ENCODE data around the gene TMEM9. TPM values are rescaled to one million over a fixed set of nuclear protein-coding genes. Genes with fewer than 3 reads are reported as not detected.

Gene TMEM9
- total and polyA plus RNA-seq, 4 donors = 30.5 to 59.5 (median 49.0) TPM

- no peak overlapping the region for H3K4me3 ChIP-seq (ENCODE audit: low read depth in 1 of 3, low read length in 3 of 3)
- no peak for TF ChIP-seq TAF1 (conservative IDR thresholded peaks at IDR 0.05)
- no peak for TF ChIP-seq RXRA (IDR thresholded peaks at IDR 0.05)
- TF ChIP-seq YY1 (IDR thresholded peaks at IDR 0.05) = no peak
- TF ChIP-seq SP1 (IDR thresholded peaks at IDR 0.05) = no peak
- TF ChIP-seq, protein P1, sequence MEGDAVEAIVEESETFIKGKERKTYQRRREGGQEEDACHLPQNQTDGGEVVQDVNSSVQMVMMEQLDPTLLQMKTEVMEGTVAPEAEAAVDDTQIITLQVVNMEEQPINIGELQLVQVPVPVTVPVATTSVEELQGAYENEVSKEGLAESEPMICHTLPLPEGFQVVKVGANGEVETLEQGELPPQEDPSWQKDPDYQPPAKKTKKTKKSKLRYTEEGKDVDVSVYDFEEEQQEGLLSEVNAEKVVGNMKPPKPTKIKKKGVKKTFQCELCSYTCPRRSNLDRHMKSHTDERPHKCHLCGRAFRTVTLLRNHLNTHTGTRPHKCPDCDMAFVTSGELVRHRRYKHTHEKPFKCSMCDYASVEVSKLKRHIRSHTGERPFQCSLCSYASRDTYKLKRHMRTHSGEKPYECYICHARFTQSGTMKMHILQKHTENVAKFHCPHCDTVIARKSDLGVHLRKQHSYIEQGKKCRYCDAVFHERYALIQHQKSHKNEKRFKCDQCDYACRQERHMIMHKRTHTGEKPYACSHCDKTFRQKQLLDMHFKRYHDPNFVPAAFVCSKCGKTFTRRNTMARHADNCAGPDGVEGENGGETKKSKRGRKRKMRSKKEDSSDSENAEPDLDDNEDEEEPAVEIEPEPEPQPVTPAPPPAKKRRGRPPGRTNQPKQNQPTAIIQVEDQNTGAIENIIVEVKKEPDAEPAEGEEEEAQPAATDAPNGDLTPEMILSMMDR (IDR thresholded peaks at IDR 0.05; ENCODE audit: low read depth, low read length, missing input control) = no peak
- TF ChIP-seq JUND (IDR thresholded peaks at IDR 0.05) = no peak
- no peak for TF ChIP-seq HNF4A (conservative IDR thresholded peaks at IDR 0.05)
- TF ChIP-seq, protein P2, sequence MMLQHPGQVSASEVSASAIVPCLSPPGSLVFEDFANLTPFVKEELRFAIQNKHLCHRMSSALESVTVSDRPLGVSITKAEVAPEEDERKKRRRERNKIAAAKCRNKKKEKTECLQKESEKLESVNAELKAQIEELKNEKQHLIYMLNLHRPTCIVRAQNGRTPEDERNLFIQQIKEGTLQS (IDR thresholded peaks at IDR 0.05) = no peak
- no peak for DNase-seq (ENCODE audit: low spot score)
- H3K27ac ChIP-seq (ENCODE audit: low read depth in 1 of 2, low read length in 2 of 2) = no peak overlapping the region
- H3K36me3 ChIP-seq (ENCODE audit: control insufficient read depth in 4 of 4, insufficient read depth in 3 of 4, low read depth in 1 of 4, low read length in 3 of 4) = no peaks in the 10 kb centered on the region
- no peaks in the 10 kb centered on the region for H3K9me3 ChIP-seq (ENCODE audit: control insufficient read depth in 4 of 4, low read length in 3 of 4)
- peaks cover 0 to 5% (median 0%) of the 10 kb centered on the region in 4 donors for H3K27me3 ChIP-seq (ENCODE audit: control insufficient read depth in 4 of 4, insufficient read depth in 4 of 4, low read length in 3 of 4)
- H3K9ac ChIP-seq (ENCODE audit: low read depth in 1 of 2, low read length in 2 of 2) = no peak overlapping the region
- H3K4me1 ChIP-seq (ENCODE audit: control insufficient read depth in 4 of 4, insufficient read depth in 4 of 4, low read length in 3 of 4) = peaks cover 0 to 9% (median 4%) of the 10 kb centered on the region in 4 donors
- 89% methylated on average over 7 of the region's 7 CpGs for WGBS
Measured at GRCh38 chr1:201111156-201111555, 43.1 kb downstream of the TMEM9 start.

GRCh38 chr1:201110616-201111015, 43.7 kb downstream of the TMEM9 start:
- Histone ChIP-seq H3K27me3 (ENCODE audit: control insufficient read depth in 4 of 4, insufficient read depth in 4 of 4, low read length in 3 of 4) (peaks cover 0 to 5% (median 0%) of the 10 kb centered on the region in 4 donors), H3K9ac (ENCODE audit: low read depth in 1 of 2, low read length in 2 of 2) (no peak overlapping the region), H3K4me1 (ENCODE audit: control insufficient read depth in 4 of 4, insufficient read depth in 4 of 4, low read length in 3 of 4) (peaks cover 0 to 9% (median 4%) of the 10 kb centered on the region in 4 donors), H3K36me3 (ENCODE audit: control insufficient read depth in 4 of 4, insufficient read depth in 3 of 4, low read depth in 1 of 4, low read length in 3 of 4) (no peaks in the 10 kb centered on the region), H3K9me3 (ENCODE audit: control insufficient read depth in 4 of 4, low read length in 3 of 4) (no peaks in the 10 kb centered on the region), H3K4me3 (ENCODE audit: low read depth in 1 of 3, low read length in 3 of 3) (no peak overlapping the region), H3K27ac (ENCODE audit: low read depth in 1 of 2, low read length in 2 of 2) (no peak overlapping the region)
- WGBS = 95% methylated on average over 5 of the region's 5 CpGs
- no peak for DNase-seq (ENCODE audit: low spot score)
- no peak for TF ChIP-seq GABPA (IDR thresholded peaks at IDR 0.05 in 1 of 2, conservative IDR thresholded peaks at IDR 0.05 in 1 of 2)
- TF ChIP-seq, protein P2 (IDR thresholded peaks at IDR 0.05) = no peak
- TF ChIP-seq RAD21 (IDR thresholded peaks at IDR 0.05) = no peak
- no peak for TF ChIP-seq FOXA2 (IDR thresholded peaks at IDR 0.05)
- TF ChIP-seq JUND (IDR thresholded peaks at IDR 0.05) = no peak
- TF ChIP-seq EGR1 (IDR thresholded peaks at IDR 0.05; ENCODE audit: low read depth in 2 of 2) = no peak

- 92% methylated on average over 10 of the region's 10 CpGs for WGBS
- Histone ChIP-seq H3K4me1 (ENCODE audit: control insufficient read depth in 4 of 4, insufficient read depth in 4 of 4, low read length in 3 of 4) (peaks cover 0 to 9% (median 4%) of the 10 kb centered on the region in 4 donors), H3K4me3 (ENCODE audit: low read depth in 1 of 3, low read length in 3 of 3) (no peak overlapping the region), H3K27ac (ENCODE audit: low read depth in 1 of 2, low read length in 2 of 2) (no peak overlapping the region), H3K36me3 (ENCODE audit: control insufficient read depth in 4 of 4, insufficient read depth in 3 of 4, low read depth in 1 of 4, low read length in 3 of 4) (no peaks in the 10 kb centered on the region), H3K9me3 (ENCODE audit: control insufficient read depth in 4 of 4, low read length in 3 of 4) (no peaks in the 10 kb centered on the region), H3K9ac (ENCODE audit: low read depth in 1 of 2, low read length in 2 of 2) (no peak overlapping the region), H3K27me3 (ENCODE audit: control insufficient read depth in 4 of 4, insufficient read depth in 4 of 4, low read length in 3 of 4) (peaks cover 0 to 5% (median 0%) of the 10 kb centered on the region in 4 donors)
- TF ChIP-seq SP1 (IDR thresholded peaks at IDR 0.05) = no peak
- TF ChIP-seq RXRA (IDR thresholded peaks at IDR 0.05) = no peak
- TF ChIP-seq REST (IDR thresholded peaks at IDR 0.05) = no peak
- TF ChIP-seq HNF4A (conservative IDR thresholded peaks at IDR 0.05) = no peak
- TF ChIP-seq HNF4G (IDR thresholded peaks at IDR 0.05) = no peak
- TF ChIP-seq JUND (IDR thresholded peaks at IDR 0.05) = no peak
- no peak for TF ChIP-seq EGR1 (IDR thresholded peaks at IDR 0.05; ENCODE audit: low read depth in 2 of 2)
- TF ChIP-seq, protein P1 (IDR thresholded peaks at IDR 0.05; ENCODE audit: low read depth, low read length, missing input control) = no peak
- TF ChIP-seq, protein P2 (IDR thresholded peaks at IDR 0.05) = no peak
- TF ChIP-seq YY1 (IDR thresholded peaks at IDR 0.05) = no peak
- no peak for TF ChIP-seq NR2F2 (IDR thresholded peaks at IDR 0.05)
- no peak for TF ChIP-seq FOXA2 (IDR thresholded peaks at IDR 0.05)
- no peak for TF ChIP-seq RAD21 (IDR thresholded peaks at IDR 0.05)
- no peak for TF ChIP-seq FOXA1 (IDR thresholded peaks at IDR 0.05)
- DNase-seq (ENCODE audit: low spot score) = no peak
Measured at GRCh38 chr1:201110138-201110537, 44.1 kb downstream of the TMEM9 start.

All from liver (tissue), 9 donors.